ENCODE data around the gene IPO11.
"Not testable (repeated sequence)": the region's sequence is repeated elsewhere in the genome, so short reads cannot be mapped to it uniquely, and the experiment has no call there.

IPO11 gene

GRCh38 chr5:62620761-62621160, 208.2 kb downstream of the IPO11 start:
- H3K36me3 ChIP-seq (ENCODE audit: insufficient read depth, low read length): no peaks in the 10 kb centered on the region
- H3K4me3 ChIP-seq (ENCODE audit: low read length): peak overlapping the region; percentile 6; the same call in 1 of the 2 replicates
- no peak overlapping the region; the same call in 1 of the 2 replicates for H3K27ac ChIP-seq (ENCODE audit: low read depth, low read length)
- 76% methylated on average over 5 of the region's 5 CpGs for WGBS
- H3K9ac ChIP-seq (ENCODE audit: low read depth, low read length): no peak overlapping the region
- H3K4me1 ChIP-seq (ENCODE audit: insufficient read depth, low read length): peaks cover 27% of the 10 kb centered on the region
- H3K9me3 ChIP-seq (ENCODE audit: insufficient read depth, low read depth, low read length): no peaks in the 10 kb centered on the region
- H3K27me3 ChIP-seq (ENCODE audit: insufficient read depth, low read length): no peaks in the 10 kb centered on the region

- H3K4me1 ChIP-seq (ENCODE audit: insufficient read depth, low read length): peaks cover 28% of the 10 kb centered on the region
- 18% methylated on average over 6 of the region's 6 CpGs for WGBS
- H3K27me3 ChIP-seq (ENCODE audit: insufficient read depth, low read length): no peaks in the 10 kb centered on the region
- peak overlapping the region; percentile 7; the same call in 1 of the 2 replicates for H3K27ac ChIP-seq (ENCODE audit: low read depth, low read length)
- no peaks in the 10 kb centered on the region for H3K36me3 ChIP-seq (ENCODE audit: insufficient read depth, low read length)
- peak overlapping the region; percentile 6; the same call in 1 of the 2 replicates for H3K4me3 ChIP-seq (ENCODE audit: low read length)
- no peaks in the 10 kb centered on the region for H3K9me3 ChIP-seq (ENCODE audit: insufficient read depth, low read depth, low read length)
- H3K9ac ChIP-seq (ENCODE audit: low read depth, low read length): no peak overlapping the region
Observed at GRCh38 chr5:62621280-62621679, 208.7 kb downstream of the IPO11 start.

DNA sequence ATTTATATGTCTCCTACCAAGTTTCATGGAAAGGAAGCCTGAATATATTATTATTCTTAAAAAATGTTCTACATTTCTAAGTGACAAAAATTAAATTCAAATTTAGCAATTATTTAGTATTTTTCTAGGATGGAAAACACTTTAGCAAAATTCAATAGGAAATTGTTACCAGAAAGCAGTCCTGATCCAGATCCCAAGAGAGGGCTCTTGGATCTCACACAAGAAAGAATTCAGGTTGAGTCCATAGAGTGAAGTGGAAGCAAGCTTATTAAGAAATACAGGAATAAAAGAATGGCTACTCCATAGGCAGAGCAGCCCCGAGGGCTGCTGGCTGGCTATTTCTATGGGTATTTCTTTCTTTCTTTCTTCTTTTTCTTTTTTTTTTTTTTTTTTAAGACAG, 210.7 kb downstream of the IPO11 start:
- no peak overlapping the region for H3K27ac ChIP-seq (ENCODE audit: low read depth, low read length)
- no CpG with 5 or more reads among the region's 1 CpG for WGBS
- no peaks in the 10 kb centered on the region for H3K9me3 ChIP-seq (ENCODE audit: insufficient read depth, low read depth, low read length)
- peaks cover 48% of the 10 kb centered on the region for H3K4me1 ChIP-seq (ENCODE audit: insufficient read depth, low read length)
- no peaks in the 10 kb centered on the region for H3K27me3 ChIP-seq (ENCODE audit: insufficient read depth, low read length)
- no peak overlapping the region for H3K9ac ChIP-seq (ENCODE audit: low read depth, low read length)
- H3K4me3 ChIP-seq (ENCODE audit: low read length): no peak overlapping the region
- peaks cover 11% of the 10 kb centered on the region for H3K36me3 ChIP-seq (ENCODE audit: insufficient read depth, low read length)

DNA sequence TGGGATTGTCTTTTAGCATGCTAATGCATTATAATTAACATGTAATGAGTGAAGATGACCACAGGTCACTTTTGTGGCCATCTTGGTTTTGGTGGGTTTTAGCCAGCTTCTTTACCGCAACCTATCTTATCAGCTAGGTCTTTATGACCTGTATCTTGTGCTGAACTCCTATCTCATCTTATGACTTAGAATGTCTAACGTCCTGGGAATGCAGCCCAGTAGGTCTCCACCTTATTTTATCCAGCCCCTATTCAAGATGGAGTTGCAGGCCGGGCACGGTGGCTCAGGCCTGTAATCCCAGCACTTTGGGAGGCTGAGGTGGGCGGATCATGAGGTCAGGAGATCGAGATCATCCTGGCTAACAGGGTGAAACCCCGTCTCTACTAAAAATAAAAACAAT, 211.9 kb downstream of the IPO11 start:
- 94% methylated on average over 6 of the region's 7 CpGs for WGBS
- Histone ChIP-seq H3K4me1 (ENCODE audit: insufficient read depth, low read length) (peaks cover 50% of the 10 kb centered on the region), H3K36me3 (ENCODE audit: insufficient read depth, low read length) (peaks cover 22% of the 10 kb centered on the region)
- H3K27ac ChIP-seq (ENCODE audit: low read depth, low read length); H3K9ac ChIP-seq (ENCODE audit: low read depth, low read length); H3K4me3 ChIP-seq (ENCODE audit: low read length); H3K27me3 ChIP-seq (ENCODE audit: insufficient read depth, low read length); H3K9me3 ChIP-seq (ENCODE audit: insufficient read depth, low read depth, low read length): not testable (repeated sequence)

DNA sequence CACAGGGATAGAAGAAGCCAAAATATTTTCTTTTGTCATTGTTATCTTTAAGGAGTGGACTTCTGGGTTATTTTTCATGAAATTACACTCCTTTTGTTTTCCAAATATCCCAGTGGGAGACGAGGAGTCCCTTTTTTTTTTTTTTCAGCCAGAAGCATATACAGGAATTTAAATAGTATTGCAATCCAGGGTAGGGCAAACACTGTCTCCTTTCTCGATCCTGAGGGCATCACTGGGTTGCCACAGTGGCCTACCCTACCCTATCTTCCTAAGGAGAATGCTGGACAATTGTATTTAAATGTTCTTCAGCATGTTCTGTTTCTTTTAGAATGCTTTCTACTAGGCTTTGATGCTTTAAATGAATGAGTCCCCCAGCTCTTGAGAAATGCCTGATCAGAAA, 214.0 kb downstream of the IPO11 start:
- no peak overlapping the region for H3K4me3 ChIP-seq (ENCODE audit: low read length)
- no peaks in the 10 kb centered on the region for H3K9me3 ChIP-seq (ENCODE audit: insufficient read depth, low read depth, low read length)
- H3K27ac ChIP-seq (ENCODE audit: low read depth, low read length): peak overlapping the region; percentile 70; the same call in 1 of the 2 replicates
- WGBS: no CpG with 5 or more reads among the region's 2 CpGs
- no peaks in the 10 kb centered on the region for H3K27me3 ChIP-seq (ENCODE audit: insufficient read depth, low read length)
- peaks cover 30% of the 10 kb centered on the region for H3K36me3 ChIP-seq (ENCODE audit: insufficient read depth, low read length)
- no peak overlapping the region for H3K9ac ChIP-seq (ENCODE audit: low read depth, low read length)
- peaks cover 41% of the 10 kb centered on the region for H3K4me1 ChIP-seq (ENCODE audit: insufficient read depth, low read length)

GRCh38 chr5:62627121-62627520, 214.6 kb downstream of the IPO11 start:
- 44% methylated on average over 3 of the region's 3 CpGs for WGBS
- Histone ChIP-seq H3K4me3 (ENCODE audit: low read length) (no peak overlapping the region), H3K9me3 (ENCODE audit: insufficient read depth, low read depth, low read length) (no peaks in the 10 kb centered on the region), H3K27me3 (ENCODE audit: insufficient read depth, low read length) (no peaks in the 10 kb centered on the region), H3K9ac (ENCODE audit: low read depth, low read length) (no peak overlapping the region), H3K4me1 (ENCODE audit: insufficient read depth, low read length) (peaks cover 35% of the 10 kb centered on the region), H3K27ac (ENCODE audit: low read depth, low read length) (peak overlapping the region; percentile 70; the same call in 1 of the 2 replicates), H3K36me3 (ENCODE audit: insufficient read depth, low read length) (peaks cover 30% of the 10 kb centered on the region)

- 84% methylated on average over 5 of the region's 5 CpGs for WGBS
- peaks cover 30% of the 10 kb centered on the region for H3K36me3 ChIP-seq (ENCODE audit: insufficient read depth, low read length)
- H3K4me3 ChIP-seq (ENCODE audit: low read length): no peak overlapping the region
- no peak overlapping the region for H3K9ac ChIP-seq (ENCODE audit: low read depth, low read length)
- H3K27ac ChIP-seq (ENCODE audit: low read depth, low read length): no peak overlapping the region
- H3K27me3 ChIP-seq (ENCODE audit: insufficient read depth, low read length): no peaks in the 10 kb centered on the region
- no peaks in the 10 kb centered on the region for H3K9me3 ChIP-seq (ENCODE audit: insufficient read depth, low read depth, low read length)
- peaks cover 27% of the 10 kb centered on the region for H3K4me1 ChIP-seq (ENCODE audit: insufficient read depth, low read length)
Observed at GRCh38 chr5:62627901-62628300, 215.3 kb downstream of the IPO11 start.

DNA sequence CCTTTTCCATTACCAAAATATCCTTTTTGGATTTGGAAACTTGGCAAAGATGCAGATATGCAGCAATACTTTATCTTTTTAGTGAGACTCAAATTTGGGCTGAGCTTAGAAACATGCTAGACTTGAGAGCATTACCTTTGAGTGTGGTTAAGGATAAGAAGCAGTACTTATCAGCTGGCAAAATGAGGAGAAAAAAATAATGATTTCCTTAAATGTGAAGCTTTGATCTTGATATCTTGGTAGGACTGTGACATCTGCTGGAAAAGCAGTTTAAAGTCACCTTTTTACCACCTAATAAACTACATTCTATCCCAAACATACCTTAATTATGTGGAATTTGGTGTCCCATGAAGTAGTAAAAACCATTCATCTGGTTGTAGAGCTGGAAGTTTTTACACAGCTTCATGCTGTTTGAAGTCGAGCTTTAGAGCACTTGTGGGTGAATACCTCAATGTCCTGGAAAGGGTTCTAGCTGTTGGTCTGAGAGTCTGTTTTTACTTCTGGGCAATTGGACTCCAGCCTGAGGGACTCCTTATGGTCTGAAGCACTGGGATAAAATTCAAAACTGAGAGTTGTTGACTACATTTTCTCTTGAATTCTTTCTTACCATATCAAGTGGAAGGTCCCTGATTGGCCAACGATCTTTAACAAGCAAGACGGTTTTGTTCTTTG, 219.5 kb downstream of the IPO11 start:
- Histone ChIP-seq H3K4me1 (ENCODE audit: insufficient read depth, low read length) (peaks cover 14% of the 10 kb centered on the region), H3K4me3 (ENCODE audit: low read length) (no peak overlapping the region), H3K27ac (ENCODE audit: low read depth, low read length) (no peak overlapping the region), H3K27me3 (ENCODE audit: insufficient read depth, low read length) (no peaks in the 10 kb centered on the region), H3K9me3 (ENCODE audit: insufficient read depth, low read depth, low read length) (no peaks in the 10 kb centered on the region), H3K9ac (ENCODE audit: low read depth, low read length) (no peak overlapping the region), H3K36me3 (ENCODE audit: insufficient read depth, low read length) (peaks cover 30% of the 10 kb centered on the region)
- 95% methylated on average over 3 of the region's 3 CpGs for WGBS

- Histone ChIP-seq H3K27me3 (ENCODE audit: insufficient read depth, low read length) (no peaks in the 10 kb centered on the region), H3K4me1 (ENCODE audit: insufficient read depth, low read length) (peaks cover 2% of the 10 kb centered on the region; the same call in 1 of the 2 replicates), H3K9me3 (ENCODE audit: insufficient read depth, low read depth, low read length) (no peaks in the 10 kb centered on the region), H3K27ac (ENCODE audit: low read depth, low read length) (no peak overlapping the region), H3K4me3 (ENCODE audit: low read length) (no peak overlapping the region), H3K36me3 (ENCODE audit: insufficient read depth, low read length) (peaks cover 23% of the 10 kb centered on the region), H3K9ac (ENCODE audit: low read depth, low read length) (no peak overlapping the region)
Observed at GRCh38 chr5:62633243-62633642, 220.7 kb downstream of the IPO11 start.

- Histone ChIP-seq H3K27me3 (ENCODE audit: insufficient read depth, low read length) (no peaks in the 10 kb centered on the region), H3K27ac (ENCODE audit: low read depth, low read length) (no peak overlapping the region), H3K4me3 (ENCODE audit: low read length) (no peak overlapping the region), H3K36me3 (ENCODE audit: insufficient read depth, low read length) (0 out of 2 replicates have a peak, but pooled peaks cover 3% of the 10 kb centered on the region), H3K9ac (ENCODE audit: low read depth, low read length) (no peak overlapping the region), H3K9me3 (ENCODE audit: insufficient read depth, low read depth, low read length) (no peaks in the 10 kb centered on the region), H3K4me1 (ENCODE audit: insufficient read depth, low read length) (peaks cover 6% of the 10 kb centered on the region; the same call in 1 of the 2 replicates)
- WGBS: 97% methylated on average over 4 of the region's 4 CpGs
Observed at GRCh38 chr5:62640446-62640845, 227.9 kb downstream of the IPO11 start.

- no peak overlapping the region for H3K27ac ChIP-seq (ENCODE audit: low read depth, low read length)
- H3K9me3 ChIP-seq (ENCODE audit: insufficient read depth, low read depth, low read length): no peaks in the 10 kb centered on the region
- no peak overlapping the region for H3K9ac ChIP-seq (ENCODE audit: low read depth, low read length)
- no peak overlapping the region for H3K4me3 ChIP-seq (ENCODE audit: low read length)
- WGBS: 95% methylated on average over 6 of the region's 6 CpGs
- 0 out of 2 replicates have a peak, but pooled peaks cover under 1% of the 10 kb centered on the region for H3K36me3 ChIP-seq (ENCODE audit: insufficient read depth, low read length)
- H3K27me3 ChIP-seq (ENCODE audit: insufficient read depth, low read length): no peaks in the 10 kb centered on the region
- peaks cover 6% of the 10 kb centered on the region; the same call in 1 of the 2 replicates for H3K4me1 ChIP-seq (ENCODE audit: insufficient read depth, low read length)
Observed at GRCh38 chr5:62642468-62642867, 229.9 kb downstream of the IPO11 start.
